ENCODE data around the gene SCAMP2.

SCAMP2 gene

DNA sequence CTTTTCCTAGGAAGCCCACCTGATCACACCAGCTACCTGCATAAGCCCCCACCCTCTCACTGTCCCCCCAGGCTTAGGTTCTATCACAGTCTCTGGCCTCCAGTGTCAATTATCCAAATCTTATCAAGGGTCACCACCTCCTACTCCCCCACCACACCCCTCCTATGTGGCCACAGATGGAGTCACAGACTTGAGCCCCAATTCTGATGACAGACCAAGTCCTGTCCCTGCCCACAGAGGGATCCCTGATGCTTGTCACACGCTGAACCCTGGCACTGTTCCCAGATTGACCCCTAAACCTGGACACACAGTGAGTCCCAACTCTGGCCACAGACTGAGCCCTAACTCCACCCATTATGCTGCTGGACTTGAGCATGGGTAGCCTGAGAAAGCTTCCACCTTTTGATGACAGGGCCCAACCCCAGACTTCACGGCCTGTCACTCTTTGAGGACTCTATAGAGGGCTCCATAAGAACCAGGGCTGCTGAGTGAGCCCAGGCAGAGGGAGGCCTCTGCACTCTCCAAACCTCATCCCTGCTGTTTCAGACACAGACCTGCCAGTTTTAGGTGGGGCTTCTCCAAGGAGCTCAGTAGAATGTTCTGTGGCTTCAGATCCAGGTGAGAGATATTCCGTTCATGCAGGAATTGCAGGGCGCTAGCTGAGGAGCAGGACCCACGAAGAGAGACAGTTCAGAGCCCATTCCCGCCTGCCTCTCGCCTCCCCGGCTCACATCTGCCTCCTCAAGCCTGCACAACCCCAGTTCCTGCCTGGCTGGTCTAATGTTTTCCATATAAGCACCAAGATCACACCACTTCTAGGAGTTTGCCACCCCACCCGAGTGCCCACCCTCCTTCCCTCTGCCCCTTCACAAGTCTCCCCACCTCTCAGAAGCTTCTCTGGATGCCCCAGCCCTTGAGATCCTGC, 32.1 kb downstream of the SCAMP2 start:
- no peak for DNase-seq (ENCODE audit: extremely low read depth in 1 of 2, low read depth in 1 of 2)

DNA sequence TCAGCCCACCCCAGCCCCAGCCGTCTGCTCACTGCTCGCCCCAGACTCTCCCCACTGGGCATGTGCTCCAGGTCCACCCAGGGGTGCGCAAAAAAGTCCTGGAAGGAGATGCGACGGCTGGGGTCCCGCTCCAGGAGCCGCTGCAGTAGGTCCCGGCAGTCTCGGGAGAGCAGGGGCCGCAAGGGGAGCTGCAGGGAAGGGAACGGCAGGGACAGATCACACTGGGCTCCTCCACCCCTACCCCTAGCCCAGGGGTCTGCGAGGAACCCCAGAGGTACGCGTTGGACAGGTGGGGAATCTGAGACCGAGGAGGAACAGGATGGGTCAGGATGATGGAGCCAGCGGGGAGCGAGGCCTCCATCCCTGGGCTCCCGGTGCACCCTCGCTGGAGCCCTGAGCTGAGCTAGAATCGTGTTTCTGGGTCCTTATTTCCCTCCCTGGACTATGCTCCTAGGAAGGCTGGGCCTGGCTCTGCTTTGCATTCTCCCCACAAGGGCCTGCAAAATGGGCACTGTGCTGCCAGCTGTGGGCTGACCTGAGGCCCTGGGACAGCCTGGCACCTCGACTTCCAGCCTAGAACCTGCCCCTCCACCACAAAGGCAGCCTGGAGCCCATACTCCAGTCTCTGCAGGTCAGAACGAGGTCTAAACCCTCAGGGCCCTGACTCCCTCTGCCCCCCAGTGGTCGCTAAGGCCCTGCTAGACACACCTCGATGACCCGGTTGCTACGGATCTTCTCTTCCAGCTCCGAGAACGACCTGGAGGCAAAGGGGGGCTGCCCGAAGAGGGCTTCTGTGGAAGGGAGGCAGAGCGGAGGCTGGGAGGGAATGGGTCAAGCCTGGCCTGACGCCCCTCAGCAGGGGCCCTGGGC, 33.4 kb downstream of the SCAMP2 start:
- no peak for DNase-seq (ENCODE audit: extremely low read depth in 1 of 2, low read depth in 1 of 2)

DNA sequence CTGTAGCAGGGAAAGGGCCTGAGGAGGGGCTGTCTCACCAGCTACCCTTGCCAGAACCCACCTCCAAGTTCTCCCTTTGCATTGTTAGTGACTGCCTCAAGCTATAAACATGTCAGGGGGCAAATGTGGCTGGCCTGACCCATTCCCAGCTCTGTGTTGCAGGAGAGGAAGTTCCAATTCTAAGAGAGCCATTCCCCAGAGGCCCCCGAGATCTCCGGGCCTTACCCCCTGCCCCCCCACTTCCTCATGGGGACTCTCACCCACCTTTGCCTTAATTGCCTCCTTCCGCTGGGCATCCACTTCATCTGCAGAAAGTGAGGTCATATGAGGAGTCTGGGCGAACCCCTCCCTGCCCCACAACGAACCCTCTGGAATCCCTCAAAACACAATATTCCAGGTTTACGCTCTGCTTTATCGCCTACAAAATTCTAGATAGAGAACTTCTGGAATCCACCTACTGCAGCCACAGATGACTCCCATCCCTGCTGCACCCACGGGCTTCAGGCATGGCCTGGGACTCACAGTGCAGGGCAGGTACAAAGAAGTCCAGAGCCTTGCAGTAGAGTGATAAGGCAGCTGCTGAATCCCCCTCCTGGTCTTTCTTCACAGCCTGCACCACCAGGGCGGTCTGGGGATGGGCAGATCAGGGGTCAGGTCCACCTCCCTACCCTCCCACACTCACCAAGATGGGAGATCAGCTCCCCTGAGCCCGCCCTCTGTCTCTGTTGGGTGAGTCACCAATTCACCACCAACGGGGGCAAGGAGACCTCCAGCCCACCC, 34.2 kb downstream of the SCAMP2 start:
- DNase-seq (ENCODE audit: extremely low read depth in 1 of 2, low read depth in 1 of 2), result no peak

DNA sequence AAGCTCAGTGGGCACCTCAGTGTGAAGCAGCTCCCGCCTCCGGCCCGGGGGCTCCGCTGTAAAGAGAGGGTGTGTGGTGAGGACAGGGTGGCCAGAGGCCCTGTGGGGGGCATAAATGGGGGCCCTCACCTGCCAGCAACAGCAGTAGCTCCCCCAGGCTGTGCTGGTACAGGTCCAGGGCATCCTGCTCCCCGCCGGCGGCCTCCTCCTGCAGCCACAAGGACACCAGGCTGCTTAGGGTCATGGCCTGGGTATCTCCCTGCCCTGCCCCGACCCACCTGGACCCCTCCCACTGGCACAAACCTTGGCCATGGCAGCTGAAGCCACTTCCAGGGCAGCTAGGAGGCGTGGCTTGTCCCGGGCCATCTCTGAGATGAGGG, 35.0 kb downstream of the SCAMP2 start:
- no peak for DNase-seq (ENCODE audit: extremely low read depth in 1 of 2, low read depth in 1 of 2)

DNA sequence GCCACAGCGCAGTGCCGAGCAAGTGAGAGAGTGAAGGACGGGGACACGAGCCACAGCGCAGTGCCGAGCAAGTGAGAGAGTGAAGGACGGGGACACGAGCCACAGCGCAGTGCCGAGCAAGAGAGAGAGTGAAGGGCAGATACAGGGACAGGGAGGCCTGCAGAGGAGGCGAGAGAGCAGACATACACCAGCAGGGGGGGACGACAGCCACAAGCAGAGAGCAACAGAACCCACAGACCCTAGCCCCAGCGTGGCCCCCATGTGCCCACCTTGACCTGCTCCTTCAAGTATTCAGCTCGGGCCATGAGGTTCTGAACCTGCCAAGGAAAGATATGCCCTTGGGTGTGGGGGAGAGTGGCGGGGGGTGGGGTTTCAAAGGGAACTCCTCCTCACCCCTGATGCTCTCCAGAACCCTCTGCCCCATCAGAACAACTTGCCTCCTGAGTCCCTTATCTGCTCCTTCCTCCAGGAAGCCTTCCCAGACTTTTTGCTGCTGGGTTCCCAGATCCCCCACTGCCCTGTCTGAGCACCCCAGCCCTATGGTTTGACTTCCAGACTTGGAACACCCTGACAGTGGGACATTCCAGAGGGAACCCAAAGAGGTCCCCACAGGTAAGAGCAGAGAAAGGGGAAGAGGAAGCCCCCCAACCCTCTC, 35.6 kb downstream of the SCAMP2 start:
- DNase-seq (ENCODE audit: extremely low read depth in 1 of 2, low read depth in 1 of 2), result no peak

DNA sequence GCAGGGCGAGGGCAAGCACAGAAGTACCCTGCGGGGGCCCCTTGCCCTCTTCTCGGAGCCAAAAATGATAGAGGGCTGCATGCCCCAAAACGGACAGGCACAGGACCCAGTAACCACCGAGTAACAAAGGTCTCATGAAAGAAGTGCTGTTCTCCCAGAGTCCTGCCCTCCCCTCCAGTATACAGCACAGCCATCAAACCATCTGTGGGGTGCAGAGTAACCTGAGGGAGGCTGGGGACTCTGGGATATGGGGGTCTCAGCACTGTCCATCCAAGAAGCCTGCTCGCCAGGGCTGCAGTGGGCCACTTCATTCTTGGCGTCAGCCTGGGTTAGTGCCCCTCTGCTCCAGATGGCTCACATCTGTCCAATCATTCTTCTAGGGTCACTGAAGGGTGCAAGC, 36.3 kb downstream of the SCAMP2 start:
- DNase-seq (ENCODE audit: extremely low read depth in 1 of 2, low read depth in 1 of 2), result no peak

DNA sequence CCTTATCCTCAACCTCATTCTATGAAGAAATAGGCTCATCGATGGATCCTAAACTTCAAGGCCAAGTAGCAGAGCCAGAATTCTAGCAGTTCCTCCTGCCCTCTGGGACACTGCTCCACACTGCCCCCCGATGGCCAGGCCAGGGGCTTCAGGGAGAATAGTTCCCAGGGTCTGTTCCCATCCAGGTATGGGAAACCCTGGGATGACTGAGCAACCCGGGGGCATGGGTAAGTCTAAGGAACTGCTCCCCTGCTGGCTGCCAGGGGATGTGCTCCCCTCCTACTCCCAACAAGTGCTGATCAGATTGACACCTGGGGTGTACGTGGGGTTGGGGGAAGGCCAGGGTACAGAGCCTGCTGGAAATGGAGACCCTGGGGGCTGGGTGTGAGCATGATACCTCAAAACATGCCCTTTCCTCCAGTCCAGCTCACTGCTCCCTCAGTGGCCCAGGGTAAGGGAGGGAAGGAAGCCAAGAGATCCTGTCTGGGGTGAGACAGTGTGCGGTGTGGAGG, 37.8 kb downstream of the SCAMP2 start:
- DNase-seq (ENCODE audit: extremely low read depth in 1 of 2, low read depth in 1 of 2), result no peak

DNA sequence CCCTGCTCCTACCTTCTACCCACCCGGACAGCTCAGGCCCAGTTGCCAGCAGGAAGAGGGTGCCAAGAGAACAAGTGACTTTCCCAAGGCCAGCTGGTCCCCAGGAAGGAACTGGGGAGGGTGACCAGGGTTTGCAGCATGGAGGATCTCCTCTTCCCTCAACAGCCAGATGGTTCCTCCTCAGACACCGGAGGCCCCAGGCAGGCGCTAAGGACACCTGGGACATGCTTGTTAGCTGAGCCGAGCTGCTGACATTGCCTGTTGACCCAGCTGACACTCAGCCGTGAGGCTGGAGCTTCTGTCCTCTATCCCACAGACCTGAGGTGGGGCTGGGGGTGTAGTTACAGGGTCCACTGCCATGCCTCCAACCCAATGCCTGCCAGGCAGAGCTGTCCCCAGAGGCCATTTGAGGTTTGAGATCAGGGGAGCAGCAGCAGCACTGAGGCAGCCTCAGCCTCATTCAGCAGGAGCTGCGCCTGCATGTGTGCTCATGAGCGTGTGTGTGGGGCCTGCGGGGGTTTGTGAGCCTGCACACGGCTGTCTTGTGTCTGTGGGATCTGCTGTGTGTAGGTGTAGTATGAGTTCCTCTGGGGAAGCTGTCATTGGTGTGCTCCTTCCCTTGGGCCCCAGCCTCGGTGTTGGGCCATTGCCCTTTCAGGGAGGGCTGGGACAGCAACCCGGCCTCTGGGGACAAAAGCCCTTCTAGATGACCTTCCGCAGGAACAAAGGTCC, 39.6 kb downstream of the SCAMP2 start:
- no peak for DNase-seq (ENCODE audit: extremely low read depth in 1 of 2, low read depth in 1 of 2)

DNA sequence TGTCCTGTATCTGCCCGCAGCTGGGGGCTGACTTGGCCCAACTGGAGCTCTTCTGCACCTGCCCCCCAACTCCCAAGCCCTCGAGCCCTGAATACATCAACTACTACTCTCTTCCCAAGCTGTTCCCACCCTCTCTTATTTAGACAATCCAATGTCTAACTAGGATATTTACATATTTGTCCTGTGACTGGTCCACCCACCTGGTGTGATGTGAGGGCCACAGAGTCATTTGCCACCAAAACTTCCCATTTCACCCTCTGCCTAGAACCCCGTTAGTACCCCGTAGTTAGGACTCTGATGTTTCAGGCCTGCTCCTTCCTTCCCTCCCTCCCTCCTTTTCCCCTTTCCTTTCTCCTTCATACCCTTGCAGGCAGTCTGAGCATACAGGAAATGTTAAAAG, 40.3 kb downstream of the SCAMP2 start:
- no peak for DNase-seq (ENCODE audit: extremely low read depth in 1 of 2, low read depth in 1 of 2)

DNA sequence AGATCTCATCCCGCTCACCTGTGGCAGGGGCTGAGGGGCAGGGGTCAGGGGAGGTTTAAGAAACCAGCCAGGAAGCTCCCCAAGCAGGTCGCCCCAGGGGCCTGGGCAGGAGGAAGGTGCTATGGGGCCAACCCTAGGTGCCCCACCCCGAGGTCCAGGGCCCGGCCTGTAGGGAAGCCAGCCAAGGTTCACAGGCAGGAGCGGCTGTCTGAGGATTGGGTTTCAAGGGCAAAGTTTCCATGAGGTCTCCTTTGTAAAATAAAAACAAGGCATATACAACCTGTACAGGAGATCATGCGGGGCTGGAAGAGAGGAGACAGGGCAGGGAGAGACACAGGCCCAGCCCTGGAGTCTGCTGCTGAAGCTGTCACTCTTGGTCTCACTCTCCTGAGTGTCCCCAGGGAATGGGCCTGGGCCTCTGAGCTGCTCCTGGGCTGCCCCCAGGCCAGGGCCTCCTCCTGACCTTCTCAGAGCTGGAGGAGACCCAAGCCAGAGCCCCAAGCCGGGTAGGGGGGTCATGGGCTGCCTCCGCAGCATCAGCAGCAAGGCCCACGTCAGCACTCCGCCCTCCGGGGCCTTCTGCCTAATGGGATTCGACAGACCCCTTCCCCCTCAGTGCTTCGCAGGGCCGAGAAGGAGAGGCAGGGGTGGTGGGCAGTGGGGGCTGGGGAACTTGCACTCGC, 41.2 kb downstream of the SCAMP2 start:
- DNase-seq (ENCODE audit: extremely low read depth in 1 of 2, low read depth in 1 of 2), result no peak

DNA sequence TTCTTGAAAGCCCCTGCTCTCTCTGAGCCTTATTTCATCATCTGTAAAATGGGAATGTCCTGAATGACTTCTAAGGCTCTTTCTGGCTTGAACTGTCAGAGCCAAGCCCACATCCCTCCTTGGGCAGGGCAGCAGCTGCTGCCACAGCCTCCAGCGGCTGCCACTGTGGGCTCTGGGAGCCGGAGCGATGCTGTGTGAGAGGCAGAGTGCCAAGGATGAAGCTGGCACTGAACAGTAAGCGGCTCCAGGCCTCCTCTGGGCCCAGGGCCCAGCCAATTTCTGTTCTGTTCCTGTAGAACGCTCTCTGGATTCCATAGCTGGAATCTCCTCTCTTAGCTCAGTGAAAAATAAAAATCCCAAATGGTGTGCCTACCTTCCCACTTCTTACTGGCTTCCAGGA, 42.3 kb downstream of the SCAMP2 start:
- DNase-seq (ENCODE audit: extremely low read depth in 1 of 2, low read depth in 1 of 2), result no peak

DNA sequence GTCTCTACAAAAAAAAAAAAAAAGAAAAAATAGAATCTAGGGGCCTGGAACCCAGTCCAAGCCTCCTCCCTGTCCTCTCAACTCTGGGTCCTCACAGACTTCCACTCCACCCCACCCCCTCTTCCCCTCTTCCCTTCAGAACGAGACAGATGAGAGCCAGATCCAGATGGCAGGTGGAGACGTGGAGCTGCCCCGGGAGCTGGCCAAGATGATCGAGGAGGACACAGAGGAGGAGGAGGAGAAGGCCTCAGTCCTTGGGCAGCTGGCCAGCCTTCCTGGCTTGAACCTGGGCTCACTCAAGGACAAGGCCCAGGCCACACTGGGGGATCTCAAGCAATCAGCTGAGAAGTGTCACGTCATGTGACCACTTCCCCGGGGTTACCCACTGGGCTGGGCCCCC, 43.2 kb downstream of the SCAMP2 start:
- DNase-seq (ENCODE audit: extremely low read depth in 1 of 2, low read depth in 1 of 2), result no peak

DNA sequence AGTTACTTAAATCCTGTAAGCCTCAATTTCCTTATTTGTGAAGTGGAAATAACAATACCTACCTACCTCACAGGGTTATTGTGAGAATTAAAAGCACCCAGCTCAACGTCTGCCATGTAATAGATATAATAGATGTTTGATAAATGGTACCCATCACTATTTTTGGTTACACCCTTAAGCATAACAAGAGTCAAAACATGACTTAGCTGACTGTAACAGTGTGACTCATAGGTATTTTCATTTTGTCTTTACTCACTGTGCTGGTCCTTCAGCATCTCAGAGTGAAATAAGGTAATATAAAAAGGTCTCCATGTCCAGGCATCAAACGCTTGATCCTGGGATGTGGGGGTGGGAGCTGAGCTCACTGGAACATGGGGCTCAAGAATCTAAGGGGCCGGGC, 43.7 kb downstream of the SCAMP2 start:
- DNase-seq (ENCODE audit: extremely low read depth in 1 of 2, low read depth in 1 of 2), result no peak

DNA sequence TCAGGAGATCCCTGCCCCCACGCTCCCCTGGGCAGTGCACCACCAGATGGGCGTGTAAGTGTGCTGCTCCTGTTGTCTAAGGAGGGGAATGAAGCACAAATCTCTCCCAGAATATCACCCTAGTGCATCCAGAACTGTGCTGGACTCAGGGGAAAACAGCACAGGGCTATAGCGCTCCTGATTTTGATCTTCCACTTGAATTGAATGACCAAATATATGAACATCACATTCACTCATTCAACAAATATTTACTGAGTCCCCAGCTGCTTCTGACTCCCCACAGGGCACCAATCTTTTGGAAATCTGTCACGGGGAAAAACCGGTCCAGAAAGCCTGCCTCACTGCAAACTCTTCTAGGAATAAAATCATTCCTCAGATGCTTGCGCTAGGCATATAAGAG, 44.3 kb downstream of the SCAMP2 start:
- DNase-seq (ENCODE audit: extremely low read depth in 1 of 2, low read depth in 1 of 2), result no peak

DNA sequence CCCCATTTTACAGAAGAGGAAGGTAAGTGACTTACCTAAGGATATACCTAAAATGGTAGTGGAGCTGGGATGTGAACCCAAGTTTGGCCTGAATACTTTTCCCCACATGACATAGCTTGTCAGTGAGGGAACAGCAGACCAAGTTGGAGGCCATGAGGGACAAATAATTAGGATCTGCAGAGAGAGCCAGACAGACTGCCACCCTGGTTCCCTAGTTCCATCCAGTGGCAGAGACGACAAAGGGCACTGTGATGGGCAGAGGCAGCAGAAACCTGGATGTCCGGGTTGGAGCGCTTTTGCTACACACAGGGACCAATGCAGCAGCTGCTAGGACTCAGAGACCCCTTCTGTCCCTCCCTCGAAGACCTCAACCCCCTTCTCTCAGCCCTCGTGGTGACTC, 45.6 kb downstream of the SCAMP2 start:
- DNase-seq (ENCODE audit: extremely low read depth in 1 of 2, low read depth in 1 of 2), result no peak

DNA sequence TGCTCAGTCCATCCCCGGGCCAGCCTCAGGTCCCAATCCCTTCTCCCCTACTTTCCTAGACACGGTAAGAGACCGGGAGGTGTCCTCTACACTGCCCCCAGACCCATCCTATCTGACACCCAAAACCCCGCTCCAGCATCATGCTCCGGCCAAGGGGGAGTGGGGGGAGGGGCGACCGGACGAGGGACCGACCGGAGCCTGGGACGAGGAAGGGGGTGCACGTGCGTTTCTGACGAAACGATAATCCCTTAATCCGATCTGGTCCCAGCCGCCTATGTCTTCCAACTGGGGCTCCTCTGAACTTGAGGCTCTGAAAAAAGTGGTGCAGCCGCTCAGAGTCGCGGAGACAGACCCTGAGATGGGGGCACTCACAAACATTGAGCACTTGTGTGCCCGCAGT, 46.2 kb downstream of the SCAMP2 start:
- DNase-seq (ENCODE audit: extremely low read depth in 1 of 2, low read depth in 1 of 2), result no peak

DNA sequence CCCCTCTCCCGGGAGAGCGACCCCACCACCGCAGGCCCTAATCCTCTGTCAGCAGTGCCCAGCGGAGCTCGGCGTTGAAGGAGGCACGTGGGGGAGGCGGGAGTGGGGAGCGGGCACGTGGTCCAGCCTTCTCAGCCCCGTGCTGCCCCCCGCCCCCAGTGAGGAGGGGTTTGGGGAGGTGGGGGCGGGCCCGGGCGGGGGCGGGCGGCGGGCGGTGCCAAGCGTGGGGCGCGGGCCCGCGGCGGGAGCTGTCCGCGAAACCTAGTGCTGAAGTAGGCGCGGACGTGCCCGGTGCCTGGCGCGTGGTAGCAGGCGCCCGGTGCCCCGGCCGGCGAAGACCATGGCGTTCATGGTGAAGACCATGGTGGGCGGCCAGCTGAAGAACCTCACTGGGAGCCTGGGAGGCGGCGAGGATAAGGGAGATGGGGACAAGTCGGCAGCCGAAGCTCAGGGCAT, 46.8 kb downstream of the SCAMP2 start, which contains the start of gene CPLX3:
Gene CPLX3 (plus strand): TSS at position 264 of the 456 bp plus-strand sequence. CDS start 77 bp downstream, at position 341.
- DNase-seq (ENCODE audit: extremely low read depth in 1 of 2, low read depth in 1 of 2), result no peak

DNA sequence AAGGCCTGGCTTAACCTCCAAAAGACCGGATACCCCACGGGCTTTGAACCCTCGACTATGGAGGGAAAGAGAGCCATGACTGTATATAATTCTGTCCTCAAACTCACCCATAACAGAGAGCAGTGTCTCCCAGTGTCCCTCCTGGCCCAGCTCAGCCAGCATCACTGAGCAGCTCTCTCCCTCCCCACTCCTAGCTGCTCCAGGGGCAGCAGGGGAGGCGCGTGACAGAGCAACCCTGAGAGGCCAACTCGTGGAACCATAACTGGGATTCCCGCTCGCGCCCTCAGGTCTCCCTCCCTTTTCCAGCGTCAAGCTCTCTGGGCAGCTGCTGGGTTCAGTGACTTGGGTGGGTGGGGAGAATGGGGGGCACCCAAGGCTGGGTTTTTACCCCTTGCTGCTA, 47.3 kb downstream of the SCAMP2 start:
- no peak for DNase-seq (ENCODE audit: extremely low read depth in 1 of 2, low read depth in 1 of 2)

DNA sequence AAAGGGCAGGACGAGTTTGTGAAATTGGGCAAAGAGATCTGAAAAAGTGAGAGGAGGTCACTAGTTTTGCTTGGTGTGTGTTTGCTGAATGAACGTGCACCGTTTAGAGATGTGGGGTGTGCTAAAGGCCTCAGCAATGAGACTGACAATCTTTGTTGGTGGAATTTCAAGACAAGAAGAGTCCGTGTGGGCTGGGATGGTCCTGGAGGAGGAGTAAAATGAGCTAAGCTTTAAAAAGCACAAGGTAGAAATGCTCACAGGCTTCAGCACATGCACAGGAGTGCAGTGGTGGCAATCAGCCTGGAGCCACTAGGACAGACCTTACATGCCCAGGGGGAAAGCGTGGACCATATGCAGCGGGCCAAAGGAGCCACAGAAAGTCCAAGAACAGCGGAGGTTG, 48.2 kb downstream of the SCAMP2 start:
- DNase-seq (ENCODE audit: extremely low read depth in 1 of 2, low read depth in 1 of 2), result no peak
